ENCODE results near the gene LRRC10B.

LRRC10B gene

GRCh38 chr11:61549662-61550568 lies 41.4 kb downstream of the LRRC10B start:
- no peak for DNase-seq

- DNase-seq: no peak
These were observed 42.2 kb downstream of the LRRC10B start for GRCh38 chr11:61550665-61551227.

GRCh38 chr11:61551634-61552033 lies 43.1 kb downstream of the LRRC10B start:
- no peak for DNase-seq

- DNase-seq: no peak
These were observed 43.6 kb downstream of the LRRC10B start for GRCh38 chr11:61552108-61552635.

- no peak for DNase-seq
These were observed 45.0 kb downstream of the LRRC10B start for GRCh38 chr11:61553373-61554171.

- peak; percentile 54 to 59 for DNase-seq
These were observed 45.8 kb downstream of the LRRC10B start for GRCh38 chr11:61554172-61554988.

- DNase-seq: no peak
These were observed 46.8 kb downstream of the LRRC10B start for GRCh38 chr11:61555051-61555969.

- DNase-seq: no peak
These were observed 47.4 kb downstream of the LRRC10B start for GRCh38 chr11:61555978-61556377.

- DNase-seq: no peak
These were observed 48.1 kb downstream of the LRRC10B start for GRCh38 chr11:61556621-61557020.
